Transverse colon (tissue), 4 donors: Measurements from ENCODE around the gene CCDC8.

Experiments used
- CTCF ChIP-seq, 5 experiments: fragments of 200-600 bp in 3 of 5; fragments of 450-650 bp in 2 of 5; sonication (generic) in 3 of 5; IDR thresholded peaks; 1 replicate in 2 of 5; 2 replicates in 3 of 5; pipeline ENCODE4 v1.5.1; 2016 to 2017; ENCODE audit warnings: antibody characterized with exemption in 5 of 5, inconsistent platforms in 3 of 5, mild to moderate bottlenecking in 2 of 5, moderate library complexity in 1 of 5
- POLR2AphosphoS5 ChIP-seq, 3 donors: sonication (generic); formaldehyde crosslinking; IDR thresholded peaks; one replicate each; pipeline ENCODE4 v1.6.1; 2016; ENCODE audit warnings: antibody characterized with exemption in 3 of 3

GRCh38 chr19:46446021-46446420 lies 32.7 kb upstream of the CCDC8 start:
- TF ChIP-seq CTCF (IDR thresholded peaks at IDR 0.05) (no peak), POLR2AphosphoS5 (IDR thresholded peaks at IDR 0.05) (no peak)
